Activated naive CD4-positive, alpha-beta T cell treated with anti-CD3 and anti-CD28 coated beads for 36 hours (primary cell): ENCODE measurements around the gene HLA-DRB5. TPM values are rescaled to one million over a fixed set of nuclear protein-coding genes. Genes with fewer than 3 reads are reported as not detected.
"Not testable (repeated sequence)": the region's sequence is repeated elsewhere in the genome, so short reads cannot be mapped to it uniquely, and the experiment has no call there.

ENCODE experiments used
- CTCF ChIA-PET: fragments of 350-600 bp; sonication (Branson Sonifier 250); formaldehyde crosslinking; loops from one replicate; lab custom pipeline; 2021; ENCODE audit warnings: antibody characterized with exemption; lab: Charles Lee
- DNase-seq: peaks from one replicate; pipeline ENCODE4 v3.0.0-alpha.2; 2020
- H3K27ac Mint-ChIP-seq: one replicate; pipeline ENCODE4 v1.8.0; 2021; ENCODE audit warnings: mild to moderate bottlenecking, mixed read lengths
- H3K27me3 Mint-ChIP-seq: one replicate; pipeline ENCODE4 v1.8.0; 2021; ENCODE audit warnings: low read depth, mixed read lengths
- H3K36me3 Mint-ChIP-seq: one replicate; pipeline ENCODE4 v1.8.0; 2021; ENCODE audit warnings: low read depth, mixed read lengths
- H3K4me1 Mint-ChIP-seq: one replicate; pipeline ENCODE4 v1.8.0; 2021; ENCODE audit warnings: low read depth, mixed read lengths
- H3K4me3 Mint-ChIP-seq: one replicate; pipeline ENCODE4 v1.8.0; 2021; ENCODE audit warnings: mild to moderate bottlenecking, moderate library complexity, mixed read lengths
- H3K9me3 Mint-ChIP-seq: one replicate; pipeline ENCODE4 v1.8.0; 2021; ENCODE audit warnings: mixed read lengths
- intact Hi-C: fragments of 100-400 bp; cut with micrococcal nuclease; formaldehyde crosslinking; loops from one replicate; pipeline ENCODE4 v1.15.1; 2023
- total RNA-seq, 2 experiments: library from RNA; stranded (reverse); gene quantifications; one replicate each; pipeline ENCODE4 v1.2.3, GENCODE V29; 2021

The HLA-DRB5 gene
- total RNA-seq, 2 experiments from 2014 or later, result 0.33 to 0.42 TPM

DNA sequence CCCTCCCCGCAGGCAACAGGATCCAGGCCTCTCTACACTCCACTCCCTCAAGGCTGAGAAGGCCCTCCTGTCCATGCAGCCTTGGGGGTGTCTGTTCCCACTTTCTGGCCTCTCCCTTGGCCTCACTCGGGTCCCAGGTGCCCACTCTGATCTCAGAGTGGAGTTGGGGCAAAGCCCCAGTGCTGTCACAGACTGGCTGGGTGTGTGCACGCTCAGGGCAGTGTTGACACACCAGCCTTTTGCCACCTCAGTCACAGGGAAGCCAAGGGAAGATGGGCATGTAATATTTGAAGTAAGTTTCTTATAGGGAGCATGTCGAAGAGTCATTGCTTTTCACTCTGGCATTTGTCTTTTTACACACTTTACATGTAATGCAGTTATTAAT lies 45.5 kb downstream of the HLA-DRB5 start:
- DNase-seq, result no peak
- intact Hi-C loops, result no loop called here
- Mint-ChIP-seq H3K27ac (no peak overlapping the region), H3K4me1 (no peaks in the 10 kb centered on the region), H3K9me3 (no peaks in the 10 kb centered on the region), H3K4me3 (no peak overlapping the region), H3K36me3 (no peaks in the 10 kb centered on the region), H3K27me3 (no peaks in the 10 kb centered on the region)
- CTCF ChIA-PET, result no interaction called here

DNA sequence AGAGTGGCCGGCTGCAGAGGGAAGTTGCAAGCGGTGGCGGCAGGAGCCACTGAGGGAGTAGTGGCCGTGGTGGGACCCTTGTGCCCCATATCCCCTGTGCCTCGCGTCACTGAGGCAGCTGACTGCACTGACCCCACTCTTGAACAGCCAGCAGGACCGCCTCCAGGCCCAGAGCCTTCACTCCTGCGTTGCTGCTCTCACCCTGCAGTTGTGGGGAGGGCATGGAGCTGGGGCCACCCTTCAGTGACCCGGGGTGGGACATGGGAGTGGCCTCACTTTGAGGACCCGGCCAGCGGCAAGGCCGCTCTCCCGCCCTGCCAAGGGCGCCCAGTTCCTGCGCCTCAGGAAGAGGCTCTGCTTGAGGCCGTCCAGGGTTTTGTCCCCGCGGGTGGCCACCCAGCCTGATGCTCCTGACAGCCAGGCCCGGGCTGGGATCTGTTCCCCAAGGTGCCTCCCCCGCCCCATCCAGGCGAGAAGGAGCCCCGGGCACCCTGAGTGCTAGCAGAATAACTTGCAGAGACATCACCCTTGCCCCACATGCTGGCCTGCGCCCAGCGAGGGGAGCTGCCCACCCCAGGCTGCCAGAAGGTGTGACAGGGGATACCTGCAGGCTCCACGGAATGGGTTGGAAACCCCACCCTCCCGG lies 46.0 kb downstream of the HLA-DRB5 start:
- CTCF ChIA-PET, result no interaction called here
- H3K4me1 Mint-ChIP-seq, result no peaks in the 10 kb centered on the region
- H3K27ac Mint-ChIP-seq, result no peak overlapping the region
- H3K36me3 Mint-ChIP-seq, result no peaks in the 10 kb centered on the region
- DNase-seq, result no peak
- no peak overlapping the region for H3K4me3 Mint-ChIP-seq
- intact Hi-C loops, result no loop called here
- H3K9me3 Mint-ChIP-seq, result no peaks in the 10 kb centered on the region
- H3K27me3 Mint-ChIP-seq, result no peaks in the 10 kb centered on the region

DNA sequence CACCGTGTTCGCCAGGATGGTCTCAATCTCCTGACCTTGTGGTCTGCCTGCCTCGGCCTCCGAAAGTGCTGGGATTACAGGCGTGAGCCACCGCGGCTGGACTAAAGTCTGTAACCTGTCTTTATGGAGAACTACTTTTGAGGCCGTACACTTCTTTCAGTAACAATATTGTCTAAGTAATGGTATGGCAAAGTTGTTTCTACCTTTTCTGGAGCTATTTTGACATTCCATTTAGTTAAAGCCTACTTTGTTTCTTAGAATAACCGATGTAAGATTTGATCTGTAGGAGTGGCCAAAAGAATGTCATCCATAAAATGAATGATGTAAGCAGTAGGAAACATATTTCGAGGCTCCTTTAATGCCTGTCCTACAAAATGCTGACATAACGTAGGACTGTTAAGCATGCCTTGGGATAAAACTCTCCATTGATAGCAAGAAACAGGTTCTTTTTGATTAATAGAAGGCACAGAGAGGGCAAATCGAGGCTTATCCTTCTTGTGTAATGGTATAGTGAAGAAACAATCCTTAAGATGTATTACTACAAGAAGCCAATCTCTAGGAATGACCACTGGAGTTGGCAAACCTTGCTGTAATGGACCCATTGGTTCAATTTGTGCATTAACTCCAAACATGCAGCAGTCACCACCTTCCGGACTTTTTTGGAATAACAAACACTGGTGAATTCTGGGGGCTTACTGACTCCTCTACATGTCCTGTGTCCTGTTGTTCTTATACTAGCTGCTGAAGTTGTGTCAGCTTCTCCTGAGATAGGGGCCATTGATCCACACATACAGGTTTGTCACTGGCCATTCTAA lies 54.5 kb downstream of the HLA-DRB5 start:
- Mint-ChIP-seq H3K36me3 (no peaks in the 10 kb centered on the region), H3K9me3 (no peaks in the 10 kb centered on the region), H3K4me1 (no peaks in the 10 kb centered on the region), H3K4me3 (no peak overlapping the region), H3K27ac (no peak overlapping the region), H3K27me3 (peaks cover 13% of the 10 kb centered on the region)
- CTCF ChIA-PET, result no interaction called here
- intact Hi-C loops, result no loop called here
- DNase-seq, result no peak

DNA sequence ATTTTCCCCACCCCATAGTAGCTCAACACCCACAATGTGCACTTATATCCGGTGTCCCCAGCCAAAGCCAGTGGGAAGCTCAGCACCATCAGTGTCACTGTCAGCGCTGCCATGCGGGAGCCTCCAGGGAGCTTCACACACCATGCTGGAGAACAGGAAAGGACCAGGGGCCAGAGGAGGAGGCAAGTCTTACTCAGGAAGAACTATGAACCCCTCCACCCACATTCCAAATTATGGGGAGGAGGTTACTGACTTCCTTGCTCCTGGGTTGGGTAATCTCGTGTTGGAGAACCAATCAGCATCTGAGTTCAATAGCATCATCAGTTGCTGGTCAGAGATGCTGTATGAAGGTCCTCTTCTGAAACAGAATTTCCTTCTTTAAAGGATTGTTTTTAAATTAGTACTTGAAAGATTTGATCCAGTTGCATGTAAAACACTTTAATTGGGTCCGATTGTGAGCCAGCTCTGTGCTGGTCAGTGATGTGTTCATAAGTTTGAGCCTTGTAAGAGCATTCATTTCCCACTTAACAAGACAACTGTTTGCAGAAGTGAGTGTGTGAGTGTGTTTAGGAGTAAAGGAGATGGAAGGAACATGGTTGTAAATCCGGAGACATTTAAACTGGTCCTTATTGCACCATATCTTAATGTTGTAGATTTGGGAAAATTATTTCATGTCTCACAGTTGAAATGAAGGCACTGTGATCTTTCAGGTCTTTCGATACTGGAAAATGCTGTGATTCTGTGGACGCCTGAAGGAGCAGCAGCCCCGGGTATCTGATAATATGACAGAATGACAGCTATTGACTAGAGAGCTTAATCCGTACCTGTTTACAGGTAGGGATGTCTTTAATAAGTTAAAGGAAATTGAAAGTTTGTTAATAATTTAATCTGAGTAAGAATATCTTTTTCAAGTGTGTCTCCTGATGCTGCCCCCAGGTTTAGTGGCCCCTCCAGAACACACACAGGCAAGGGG lies 56.4 kb downstream of the HLA-DRB5 start:
- intact Hi-C loops, H3K36me3 Mint-ChIP-seq: not testable (repeated sequence)

DNA sequence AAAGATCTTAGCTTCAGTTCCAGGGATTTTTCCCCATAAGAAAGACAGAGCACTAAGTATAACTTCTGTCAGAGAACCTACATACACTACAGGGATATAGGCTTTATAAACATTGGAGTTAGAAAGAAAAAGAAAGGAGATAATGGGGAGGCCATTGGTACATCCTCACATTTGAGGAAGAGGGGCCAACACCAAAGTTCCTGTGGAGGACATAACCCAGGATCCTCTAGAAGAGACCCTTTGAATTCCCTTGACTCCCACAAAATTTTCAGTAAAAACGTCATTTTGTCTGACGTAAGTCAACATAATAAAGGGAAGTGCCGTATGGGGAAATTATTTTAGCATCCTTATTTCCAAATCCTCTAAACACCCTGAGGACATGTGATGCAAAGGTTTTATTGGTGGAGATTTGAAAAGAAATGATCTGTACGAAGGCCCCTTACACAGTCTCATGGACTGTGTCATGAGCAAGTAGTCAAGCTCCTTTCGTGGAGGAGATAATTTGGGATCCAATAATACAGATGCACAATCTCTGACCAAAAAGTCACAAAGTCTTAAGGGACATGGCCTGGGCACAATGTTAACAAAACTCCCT lies 57.2 kb downstream of the HLA-DRB5 start:
- intact Hi-C loops, result no loop called here
- Mint-ChIP-seq H3K36me3 (no peaks in the 10 kb centered on the region), H3K4me1 (no peaks in the 10 kb centered on the region), H3K27me3 (peaks cover 15% of the 10 kb centered on the region), H3K27ac (no peak overlapping the region), H3K9me3 (no peaks in the 10 kb centered on the region), H3K4me3 (no peak overlapping the region)
- no peak for DNase-seq
- CTCF ChIA-PET, result no interaction called here

More for the DNA sequence above, 56.4 kb downstream of the HLA-DRB5 start:
- H3K4me1 Mint-ChIP-seq, H3K27ac Mint-ChIP-seq, CTCF ChIA-PET, DNase-seq, H3K4me3 Mint-ChIP-seq, H3K9me3 Mint-ChIP-seq: not testable (repeated sequence)
- peaks cover 15% of the 10 kb centered on the region for H3K27me3 Mint-ChIP-seq

DNA sequence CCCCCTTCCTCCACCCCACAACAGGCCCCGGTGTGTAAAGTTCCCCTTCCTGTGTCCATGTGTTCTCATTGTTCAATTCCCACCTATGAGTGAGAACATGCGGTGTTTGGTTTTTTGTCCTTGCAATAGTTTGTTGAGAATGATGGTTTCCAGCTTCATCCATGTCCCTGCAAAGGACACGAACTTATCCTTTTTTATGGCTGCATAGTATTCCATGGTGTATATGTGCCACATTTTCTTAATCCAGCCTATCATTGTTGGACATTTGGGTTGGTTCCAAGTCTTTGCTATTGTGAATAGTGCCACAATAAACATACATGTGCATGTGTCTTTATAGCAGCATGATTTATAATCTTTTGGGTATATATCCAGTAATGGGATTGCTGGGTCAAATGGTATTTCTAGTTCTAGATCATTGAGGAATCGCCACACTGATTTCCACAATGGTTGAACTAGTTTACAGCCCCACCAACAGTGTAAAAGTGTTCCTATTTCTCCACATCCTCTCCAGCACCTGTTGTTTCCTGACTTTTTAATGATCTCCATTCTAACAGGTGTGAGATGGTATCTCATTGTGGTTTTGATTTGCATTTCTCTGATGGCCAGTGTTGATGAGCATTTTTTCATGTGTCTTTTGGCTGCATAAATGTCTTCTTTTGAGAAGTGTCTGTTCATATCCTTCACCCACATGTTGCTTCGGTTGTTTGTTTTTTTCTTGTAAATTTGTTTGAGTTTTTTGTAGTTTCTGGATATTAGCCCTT lies 62.2 kb downstream of the HLA-DRB5 start:
- peaks cover 18% of the 10 kb centered on the region for H3K27me3 Mint-ChIP-seq
- DNase-seq, H3K4me1 Mint-ChIP-seq, CTCF ChIA-PET, intact Hi-C loops, H3K9me3 Mint-ChIP-seq, H3K36me3 Mint-ChIP-seq, H3K4me3 Mint-ChIP-seq, H3K27ac Mint-ChIP-seq: not testable (repeated sequence)

Other genes starting within 250 kb of the HLA-DRB5 start
- not detected for gene TSBP1, start 158.4 kb downstream of the HLA-DRB5 start, total RNA-seq
- gene BTNL2, start 123.1 kb downstream of the HLA-DRB5 start, total RNA-seq, result not detected
- gene HLA-DRA, start 90.4 kb downstream of the HLA-DRB5 start, total RNA-seq, result 1 to 10 TPM; 1.1 to 1.6 TPM
- gene HLA-DRB1, start 59.6 kb upstream of the HLA-DRB5 start, total RNA-seq, result 1 to 10 TPM; 4.1 to 4.2 TPM
- gene HLA-DQA1, start 107.1 kb upstream of the HLA-DRB5 start, total RNA-seq, result under 1 TPM; 0.81 to 0.93 TPM
- gene HLA-DQB1, start 136.4 kb upstream of the HLA-DRB5 start, total RNA-seq, result 1 to 10 TPM; 6.2 to 7.4 TPM
- gene HLA-DQA2, start 211.1 kb upstream of the HLA-DRB5 start, total RNA-seq, result not detected
- not detected for gene HLA-DQB2, start 233.2 kb upstream of the HLA-DRB5 start, total RNA-seq